Esophagus (tissue), 2 donors: ENCODE data around the gene GNPAT. TPM values are rescaled to one million over a fixed set of nuclear protein-coding genes. Genes with fewer than 3 reads are reported as not detected.

ENCODE experiments used
- H3K27ac ChIP-seq, 2 donors: one replicate each; pipeline ENCODE4 v1.5.1; 2013; ENCODE audit warnings: low read depth in 2 of 2, mild to moderate bottlenecking in 2 of 2, inconsistent platforms in 1 of 2, low read length in 1 of 2, moderate library complexity in 1 of 2
- H3K27me3 ChIP-seq, 2 donors: one replicate each; pipeline ENCODE4 v1.6.1; 2013; ENCODE audit warnings: low read length in 2 of 2, control low read depth in 1 of 2, mild to moderate bottlenecking in 1 of 2; ENCODE audit not compliant: insufficient read depth in 2 of 2, control insufficient read depth in 1 of 2
- H3K36me3 ChIP-seq, 2 donors: one replicate each; pipeline ENCODE4 v1.6.1; 2013; ENCODE audit warnings: low read length in 1 of 2; ENCODE audit not compliant: control insufficient read depth in 2 of 2, insufficient read depth in 2 of 2
- H3K4me1 ChIP-seq, 2 donors: one replicate each; pipeline ENCODE4 v1.6.1; 2013; ENCODE audit warnings: low read length in 1 of 2; ENCODE audit not compliant: control insufficient read depth in 2 of 2, insufficient read depth in 2 of 2
- H3K4me3 ChIP-seq, 2 donors: one replicate each; pipeline ENCODE4 v1.5.1; 2013; ENCODE audit warnings: low read length in 2 of 2, mild to moderate bottlenecking in 2 of 2, low read depth in 1 of 2, moderate library complexity in 1 of 2
- H3K9me3 ChIP-seq, 2 donors: one replicate each; pipeline ENCODE4 v1.6.1; 2013; ENCODE audit warnings: mild to moderate bottlenecking in 2 of 2, low read depth in 1 of 2, low read length in 1 of 2, moderate library complexity in 1 of 2; ENCODE audit not compliant: control insufficient read depth in 2 of 2, insufficient read depth in 1 of 2
- WGBS, 2 donors: extraction: QIAGEN DNeasy Blood & Tissue Kit; methylation state at CpG; one replicate each; pipeline ENCODE4 v1.1.7; 2013; 5-methylcytosine and 5-hydroxymethylcytosine counted together
- polyA plus RNA-seq, 2 donors: library from polyadenylated mRNA; stranded (reverse); fragments of 200-250 nt; gene quantifications; one replicate each; pipeline ENCODE4 v1.2.3, GENCODE V29; 2013
- donor health status: healthy with polysubstance abuse.
- donor health status: Bipolar disorder and iron deficiency.

GNPAT gene
- 10 to 100 TPM; 18.5 to 33.1 TPM for polyA plus RNA-seq

- 0% methylated on average over 51 of the region's 51 CpGs for WGBS, 2 donors
- no peaks in the 10 kb centered on the region for H3K4me1 ChIP-seq
Measured at GRCh38 chr1:231240883-231241735, at the start of gene GNPAT. Gene GNPAT (plus strand): TSS chr1:231241212. CDS start chr1:231241379, 167 bp downstream.

GRCh38 chr1:231192620-231193163, 48.3 kb upstream of the GNPAT start:
- 47 to 54% methylated on average over 12 of the region's 12 CpGs for WGBS, 2 donors
- Histone ChIP-seq H3K27ac (no peak overlapping the region), H3K4me3 (no peak overlapping the region), H3K36me3 (no peaks in the 10 kb centered on the region), H3K4me1 (peaks cover 0 to 6% of the 10 kb centered on the region in 2 donors), H3K9me3 (peaks cover 2 to 3% of the 10 kb centered on the region in 2 donors), H3K27me3 (peaks cover 0 to 7% of the 10 kb centered on the region in 2 donors)

More at GRCh38 chr1:231240883-231241735, at the start of gene GNPAT:
- H3K36me3 ChIP-seq = peaks cover 0 to 4% of the 10 kb centered on the region in 2 donors
- no peaks in the 10 kb centered on the region for H3K27me3 ChIP-seq
- H3K9me3 ChIP-seq = no peaks in the 10 kb centered on the region
- H3K27ac ChIP-seq = peak within 1 kb of the TSS; percentile 55 to 93
- peak within 1 kb of the TSS; percentile 72 to 93 for H3K4me3 ChIP-seq

- WGBS, 2 donors = 72 to 80% methylated on average over 10 of the region's 10 CpGs
Measured at GRCh38 chr1:231193710-231194340, 47.2 kb upstream of the GNPAT start.

GRCh38 chr1:231194476-231194842, 46.6 kb upstream of the GNPAT start:
- Histone ChIP-seq H3K36me3 (no peaks in the 10 kb centered on the region), H3K27ac (no peak overlapping the region), H3K4me1 (peaks cover 0 to 6% of the 10 kb centered on the region in 2 donors), H3K9me3 (peaks cover 2% of the 10 kb centered on the region in 2 donors), H3K4me3 (no peak overlapping the region), H3K27me3 (no peaks in the 10 kb centered on the region)
- 74 to 77% methylated on average over 2 of the region's 2 CpGs for WGBS, 2 donors

More at GRCh38 chr1:231193710-231194340, 47.2 kb upstream of the GNPAT start:
- Histone ChIP-seq H3K27me3 (no peaks in the 10 kb centered on the region), H3K4me3 (no peak overlapping the region), H3K36me3 (no peaks in the 10 kb centered on the region), H3K9me3 (peaks cover 2 to 3% of the 10 kb centered on the region in 2 donors), H3K4me1 (peaks cover 0 to 6% of the 10 kb centered on the region in 2 donors), H3K27ac (no peak overlapping the region)

GRCh38 chr1:231194843-231195516, 46.0 kb upstream of the GNPAT start:
- no peak overlapping the region for H3K27ac ChIP-seq
- H3K9me3 ChIP-seq = no peaks in the 10 kb centered on the region
- no peaks in the 10 kb centered on the region for H3K27me3 ChIP-seq
- no peaks in the 10 kb centered on the region for H3K36me3 ChIP-seq
- peaks cover 0 to 6% of the 10 kb centered on the region in 2 donors for H3K4me1 ChIP-seq
- WGBS, 2 donors = 75 to 78% methylated on average over 8 of the region's 8 CpGs
- H3K4me3 ChIP-seq = no peak overlapping the region

GRCh38 chr1:231196307-231196706, 44.7 kb upstream of the GNPAT start:
- Histone ChIP-seq H3K9me3 (no peaks in the 10 kb centered on the region), H3K4me3 (no peak overlapping the region), H3K27me3 (no peaks in the 10 kb centered on the region), H3K27ac (no peak overlapping the region), H3K4me1 (peaks cover 0 to 6% of the 10 kb centered on the region in 2 donors), H3K36me3 (no peaks in the 10 kb centered on the region)
- 85 to 86% methylated on average over 3 of the region's 3 CpGs for WGBS, 2 donors

- H3K4me1 ChIP-seq = peaks cover 0 to 6% of the 10 kb centered on the region in 2 donors
- no peak overlapping the region for H3K4me3 ChIP-seq
- 83 to 85% methylated on average over 2 of the region's 2 CpGs for WGBS, 2 donors
- H3K36me3 ChIP-seq = no peaks in the 10 kb centered on the region
- H3K27ac ChIP-seq = no peak overlapping the region
- H3K27me3 ChIP-seq = no peaks in the 10 kb centered on the region
- no peaks in the 10 kb centered on the region for H3K9me3 ChIP-seq
Measured at GRCh38 chr1:231196728-231197127, 44.3 kb upstream of the GNPAT start.

GRCh38 chr1:231199868-231200267, 41.1 kb upstream of the GNPAT start:
- Histone ChIP-seq H3K27ac (no peak overlapping the region), H3K36me3 (no peaks in the 10 kb centered on the region), H3K27me3 (peaks cover 2 to 3% of the 10 kb centered on the region in 2 donors), H3K4me3 (no peak overlapping the region), H3K9me3 (no peaks in the 10 kb centered on the region), H3K4me1 (peaks cover 0 to 6% of the 10 kb centered on the region in 2 donors)
- WGBS, 2 donors = 96 to 98% methylated on average over 7 of the region's 7 CpGs

GRCh38 chr1:231200388-231201031, 40.5 kb upstream of the GNPAT start:
- H3K36me3 ChIP-seq = no peaks in the 10 kb centered on the region
- 64 to 68% methylated on average over 8 of the region's 8 CpGs for WGBS, 2 donors
- H3K4me1 ChIP-seq = peaks cover 0 to 3% of the 10 kb centered on the region in 2 donors
- H3K9me3 ChIP-seq = no peaks in the 10 kb centered on the region
- peaks cover 2 to 3% of the 10 kb centered on the region in 2 donors for H3K27me3 ChIP-seq
- H3K4me3 ChIP-seq = no peak overlapping the region
- no peak overlapping the region for H3K27ac ChIP-seq
